Astrocyte (in vitro differentiated cells and primary cell): ENCODE data around the gene STK17A. TPM values are rescaled to one million over a fixed set of nuclear protein-coding genes. Genes with fewer than 3 reads are reported as not detected.

Experiments
- DNase-seq: peaks from one replicate; pipeline ENCODE4 v3.0.0-alpha.2; 2010; ENCODE audit warnings: low read depth
- FAIRE-seq: peaks from 2 replicates; lab custom pipeline; 2011; peaks lifted over from hg19 to GRCh38; lab: Jason Lieb, UNC
- H2AFZ ChIP-seq: 2 replicates; pipeline ENCODE4 v1.6.0; 2012; ENCODE audit warnings: low read depth, low read length, inconsistent platforms
- H3K27ac ChIP-seq: 2 replicates; pipeline ENCODE4 v1.5.1; 2011; ENCODE audit warnings: low read depth, low read length, inconsistent platforms
- H3K27me3 ChIP-seq: 2 replicates; pipeline ENCODE4 v1.6.0; 2011; ENCODE audit warnings: low read length, inconsistent platforms; ENCODE audit not compliant: insufficient read depth
- H3K36me3 ChIP-seq: 2 replicates; pipeline ENCODE4 v1.5.1; 2011; ENCODE audit warnings: low read length, inconsistent platforms; ENCODE audit not compliant: insufficient read depth
- H3K4me1 ChIP-seq: 2 replicates; pipeline ENCODE4 v1.5.1; 2011; ENCODE audit warnings: low read length, inconsistent platforms; ENCODE audit not compliant: insufficient read depth
- H3K4me2 ChIP-seq: 2 replicates; pipeline ENCODE4 v1.6.0; 2012; ENCODE audit warnings: low read length, inconsistent platforms
- H3K4me3 ChIP-seq: 2 replicates; pipeline ENCODE4 v1.5.1; 2011; ENCODE audit warnings: low read depth, mild to moderate bottlenecking, low read length, inconsistent platforms; ENCODE audit not compliant: insufficient read depth
- H3K79me2 ChIP-seq: 2 replicates; pipeline ENCODE4 v1.6.0; 2012; ENCODE audit warnings: mild to moderate bottlenecking, low read length, inconsistent platforms; ENCODE audit not compliant: insufficient read depth
- H3K9ac ChIP-seq: 2 replicates; pipeline ENCODE4 v1.6.0; 2012; ENCODE audit warnings: mild to moderate bottlenecking, low read length, inconsistent platforms
- H3K9me3 ChIP-seq: 2 replicates; pipeline ENCODE4 v1.5.1; 2012; ENCODE audit warnings: low read depth, mild to moderate bottlenecking, low read length, inconsistent platforms; ENCODE audit not compliant: insufficient read depth
- H4K20me1 ChIP-seq: 2 replicates; pipeline ENCODE4 v1.6.0; 2012; ENCODE audit warnings: low read length, inconsistent platforms; ENCODE audit not compliant: insufficient read depth
- H3K27ac Mint-ChIP-seq: one replicate; pipeline ENCODE4 v1.8.0; 2021; ENCODE audit warnings: mild to moderate bottlenecking, mixed read lengths; ENCODE audit not compliant: unreplicated experiment
- H3K27me3 Mint-ChIP-seq: one replicate; pipeline ENCODE4 v1.8.0; 2021; ENCODE audit warnings: low read depth, mixed read lengths; ENCODE audit not compliant: unreplicated experiment
- H3K36me3 Mint-ChIP-seq: one replicate; pipeline ENCODE4 v1.8.0; 2021; ENCODE audit warnings: low read depth, mixed read lengths; ENCODE audit not compliant: unreplicated experiment
- H3K4me1 Mint-ChIP-seq: one replicate; pipeline ENCODE4 v1.8.0; 2021; ENCODE audit warnings: low read depth, mixed read lengths; ENCODE audit not compliant: unreplicated experiment
- H3K4me3 Mint-ChIP-seq: one replicate; pipeline ENCODE4 v1.8.0; 2021; ENCODE audit warnings: mild to moderate bottlenecking, moderate library complexity, mixed read lengths; ENCODE audit not compliant: unreplicated experiment
- H3K9me3 Mint-ChIP-seq: one replicate; pipeline ENCODE4 v1.8.0; 2021; ENCODE audit warnings: mild to moderate bottlenecking, mixed read lengths; ENCODE audit not compliant: unreplicated experiment
- EZH2 ChIP-seq: IDR thresholded peaks from 2 replicates; pipeline ENCODE4 v1.6.1; 2012; ENCODE audit warnings: mild to moderate bottlenecking, low read length, inconsistent platforms; ENCODE audit not compliant: insufficient read depth
- total RNA-seq: library from RNA; stranded (reverse); gene quantifications from 2 replicates; pipeline ENCODE4 v1.2.1, GENCODE V29; 2021
- TF ChIP-seq, protein P1 (sequence below): IDR thresholded peaks from 2 replicates; pipeline ENCODE4 v1.5.1; 2011; ENCODE audit warnings: low read depth, mild to moderate bottlenecking, inconsistent platforms, low read length, moderate library complexity; ENCODE audit not compliant: insufficient read depth

The STK17A gene
- total RNA-seq, 1 donor from 2014 or later = 38.4 TPM

DNA sequence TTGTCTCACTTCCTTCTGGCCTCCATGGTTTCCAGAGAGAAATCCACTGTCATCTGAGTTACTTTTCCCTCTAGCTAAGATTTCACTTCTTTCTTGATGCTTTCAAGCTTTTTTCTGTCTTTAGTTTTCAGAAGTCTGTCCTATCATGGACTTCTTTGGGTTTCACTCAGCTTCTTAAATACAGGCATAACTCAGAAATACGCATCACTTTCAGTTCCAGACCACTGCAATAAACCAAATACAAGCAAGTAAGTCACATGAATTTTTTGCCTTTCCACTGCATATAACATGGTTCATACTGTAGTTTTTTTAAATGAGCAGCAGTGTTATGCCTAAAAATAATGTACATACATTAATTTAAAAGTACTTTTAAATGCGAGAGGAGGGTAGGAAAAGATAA lies 48.7 kb downstream of the STK17A start:
- Mint-ChIP-seq H3K4me1 (peaks cover 6% of the 10 kb centered on the region), H3K27ac (no peak overlapping the region), H3K36me3 (peaks cover 22% of the 10 kb centered on the region), H3K27me3 (no peaks in the 10 kb centered on the region), H3K4me3 (no peak overlapping the region), H3K9me3 (no peaks in the 10 kb centered on the region)
- TF ChIP-seq, protein P1, sequence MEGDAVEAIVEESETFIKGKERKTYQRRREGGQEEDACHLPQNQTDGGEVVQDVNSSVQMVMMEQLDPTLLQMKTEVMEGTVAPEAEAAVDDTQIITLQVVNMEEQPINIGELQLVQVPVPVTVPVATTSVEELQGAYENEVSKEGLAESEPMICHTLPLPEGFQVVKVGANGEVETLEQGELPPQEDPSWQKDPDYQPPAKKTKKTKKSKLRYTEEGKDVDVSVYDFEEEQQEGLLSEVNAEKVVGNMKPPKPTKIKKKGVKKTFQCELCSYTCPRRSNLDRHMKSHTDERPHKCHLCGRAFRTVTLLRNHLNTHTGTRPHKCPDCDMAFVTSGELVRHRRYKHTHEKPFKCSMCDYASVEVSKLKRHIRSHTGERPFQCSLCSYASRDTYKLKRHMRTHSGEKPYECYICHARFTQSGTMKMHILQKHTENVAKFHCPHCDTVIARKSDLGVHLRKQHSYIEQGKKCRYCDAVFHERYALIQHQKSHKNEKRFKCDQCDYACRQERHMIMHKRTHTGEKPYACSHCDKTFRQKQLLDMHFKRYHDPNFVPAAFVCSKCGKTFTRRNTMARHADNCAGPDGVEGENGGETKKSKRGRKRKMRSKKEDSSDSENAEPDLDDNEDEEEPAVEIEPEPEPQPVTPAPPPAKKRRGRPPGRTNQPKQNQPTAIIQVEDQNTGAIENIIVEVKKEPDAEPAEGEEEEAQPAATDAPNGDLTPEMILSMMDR = no peak
- no peak for TF ChIP-seq EZH2
- peak; percentile 5 for FAIRE-seq
- peaks cover 15% of the 10 kb centered on the region for H3K4me1 ChIP-seq
- H4K20me1 ChIP-seq = peaks cover 20% of the 10 kb centered on the region
- no peak overlapping the region for H3K4me2 ChIP-seq
- H2AFZ ChIP-seq = no peak overlapping the region
- no peak overlapping the region for H3K9ac ChIP-seq
- H3K9me3 ChIP-seq = peaks cover 2% of the 10 kb centered on the region
- H3K27me3 ChIP-seq = no peaks in the 10 kb centered on the region
- no peak overlapping the region for H3K27ac ChIP-seq
- no peak for DNase-seq
- H3K36me3 ChIP-seq = peaks cover 57% of the 10 kb centered on the region
- H3K79me2 ChIP-seq = peaks cover 61% of the 10 kb centered on the region
- no peak overlapping the region for H3K4me3 ChIP-seq

DNA sequence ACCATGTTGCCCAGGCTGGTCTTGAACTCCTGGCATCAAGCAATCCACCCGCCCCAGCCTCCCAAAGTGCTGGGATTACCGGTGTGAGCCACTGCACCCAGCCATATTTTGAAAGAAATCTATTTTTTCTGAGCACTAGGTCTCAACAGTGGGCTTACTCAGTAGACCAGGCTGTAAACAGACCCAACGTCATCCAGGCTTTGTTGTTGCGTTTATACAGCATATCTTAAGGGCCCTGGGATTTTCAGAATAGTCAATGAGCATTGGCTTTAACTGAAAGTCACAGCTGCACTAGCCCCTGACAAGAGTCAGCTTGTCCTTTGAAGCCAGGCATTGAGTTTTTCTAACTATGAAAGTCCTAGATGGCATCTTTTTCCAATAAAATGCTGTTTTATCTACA lies 49.8 kb downstream of the STK17A start:
- Mint-ChIP-seq H3K27ac (no peak overlapping the region), H3K4me1 (peaks cover 16% of the 10 kb centered on the region), H3K27me3 (no peaks in the 10 kb centered on the region), H3K36me3 (peaks cover 22% of the 10 kb centered on the region), H3K9me3 (no peaks in the 10 kb centered on the region), H3K4me3 (no peak overlapping the region)
- H3K79me2 ChIP-seq = peaks cover 56% of the 10 kb centered on the region
- TF ChIP-seq EZH2 = no peak
- TF ChIP-seq, protein P1 = no peak
- peaks cover 27% of the 10 kb centered on the region for H3K4me1 ChIP-seq
- no peak overlapping the region for H3K9ac ChIP-seq
- H3K4me2 ChIP-seq = no peak overlapping the region
- H3K36me3 ChIP-seq = peaks cover 56% of the 10 kb centered on the region
- H4K20me1 ChIP-seq = peaks cover 16% of the 10 kb centered on the region
- no peaks in the 10 kb centered on the region for H3K27me3 ChIP-seq
- H3K4me3 ChIP-seq = no peak overlapping the region
- DNase-seq (no peak), FAIRE-seq (no peak)
- H2AFZ ChIP-seq = no peak overlapping the region
- no peak overlapping the region for H3K27ac ChIP-seq
- H3K9me3 ChIP-seq = peaks cover 2% of the 10 kb centered on the region

DNA sequence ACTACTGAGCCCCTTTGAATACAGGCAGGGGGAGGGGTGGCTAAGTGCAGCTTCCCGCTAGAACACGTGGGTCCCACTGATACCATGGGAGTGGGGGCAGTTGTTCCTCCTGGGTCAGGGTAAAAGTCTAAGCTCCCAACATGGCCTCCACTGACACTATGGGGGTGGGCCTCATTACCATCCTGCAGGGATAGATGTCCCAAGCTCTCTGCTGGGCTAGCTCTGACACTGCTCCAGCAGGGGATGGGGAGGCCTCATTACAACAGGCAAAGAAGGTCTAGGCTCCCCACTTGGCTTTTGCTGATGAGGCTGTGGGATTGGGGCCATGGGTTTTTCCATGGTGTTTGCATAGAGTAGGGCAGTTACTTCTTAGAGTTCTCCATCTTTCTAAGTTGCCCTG lies 51.5 kb downstream of the STK17A start:
- H4K20me1 ChIP-seq = peaks cover 6% of the 10 kb centered on the region
- peaks cover 49% of the 10 kb centered on the region for H3K79me2 ChIP-seq
- H3K36me3 ChIP-seq = peaks cover 48% of the 10 kb centered on the region
- H3K27ac ChIP-seq = no peak overlapping the region
- DNase-seq (no peak), FAIRE-seq (no peak)
- H2AFZ ChIP-seq = no peak overlapping the region
- H3K27me3 ChIP-seq = no peaks in the 10 kb centered on the region
- no peak overlapping the region for H3K4me2 ChIP-seq
- no peak overlapping the region for H3K9ac ChIP-seq
- Mint-ChIP-seq H3K4me3 (no peak overlapping the region), H3K27ac (no peak overlapping the region), H3K27me3 (no peaks in the 10 kb centered on the region), H3K36me3 (peaks cover 25% of the 10 kb centered on the region), H3K9me3 (no peaks in the 10 kb centered on the region), H3K4me1 (peaks cover 20% of the 10 kb centered on the region)
- no peak for TF ChIP-seq EZH2
- TF ChIP-seq, protein P1 = no peak
- peaks cover 30% of the 10 kb centered on the region for H3K4me1 ChIP-seq
- no peak overlapping the region for H3K4me3 ChIP-seq
- H3K9me3 ChIP-seq = peaks cover 2% of the 10 kb centered on the region
